HCT116 (cell line): ENCODE data around the gene AHSP. TPM values are rescaled to one million over a fixed set of nuclear protein-coding genes. Genes with fewer than 3 reads are reported as not detected.

Experiments
- ATAC-seq: fragments of 200-7000 bp; cut with Tn5 transposase; 2 replicates; pipeline ENCODE4 v1.9.1; 2020; ENCODE audit warnings: mild to moderate bottlenecking, moderate library complexity
- BruUV-seq: library from RNA; stranded (reverse); fragments of 400-500 nt; replicated peaks from 2 replicates; lab custom pipeline; 2021; lab: Mats Ljungman, UMichigan
- CTCF ChIA-PET: fragments of 300-600 bp; sonication (Branson Sonifier 250); formaldehyde crosslinking; loops from one replicate; lab custom pipeline; 2021; ENCODE audit warnings: antibody characterized with exemption; lab: Charles Lee
- POLR2A ChIA-PET: fragments of 300-600, 350-600 bp; sonication (Branson Sonifier 250); formaldehyde crosslinking; loops from one replicate; lab custom pipeline; 2021; ENCODE audit warnings: antibody characterized with exemption; lab: Charles Lee
- RAD21 ChIA-PET, 2 experiments: fragments of 300-600 bp; sonication (Branson Sonifier 250); formaldehyde crosslinking; loops; one replicate each; lab custom pipeline; 2023; ENCODE audit warnings: low total read pairs in 2 of 2; ENCODE audit not compliant: uncharacterized antibody in 2 of 2, unreplicated experiment in 2 of 2, low non-redundant PET in 1 of 2; lab: Charles Lee
- DNase-seq: peaks from one replicate; pipeline ENCODE4 v3.0.0-alpha.2; 2010; ENCODE audit warnings: low read depth, low spot score
- H2AFZ ChIP-seq: fragments of 200-600 bp; shearing (Covaris generic), sonication (generic); 2 replicates; pipeline ENCODE4 v1.6.1; 2017; ENCODE audit warnings: low read depth, mixed run types, mixed read lengths, antibody characterized with exemption, low read length; ENCODE audit not compliant: poor library complexity, severe bottlenecking
- H3K27ac ChIP-seq: 2 replicates; pipeline ENCODE4 v1.5.1; 2012; ENCODE audit warnings: low read depth, low read length
- H3K27me3 ChIP-seq: fragments of 200-600 bp; sonication (generic); 2 replicates; pipeline ENCODE4 v1.6.1; 2016; ENCODE audit warnings: mixed run types, low read length, mixed read lengths; ENCODE audit not compliant: insufficient read depth
- H3K36me3 ChIP-seq, 2 experiments: fragments of 200-500 bp in 1 of 2; fragments of 200-600 bp in 1 of 2; sonication (Bioruptor generic) in 1 of 2; sonication (generic) in 1 of 2; 2 replicates each; pipeline versions ENCODE4 v1.5.1 to v1.6.1; 2014 to 2016; ENCODE audit warnings: low read length in 2 of 2, inconsistent platforms in 1 of 2, mixed read lengths in 1 of 2, mixed run types in 1 of 2; ENCODE audit not compliant: insufficient read depth in 2 of 2, control insufficient read depth in 1 of 2
- H3K4me1 ChIP-seq, 2 experiments: fragments of 200-600 bp in 1 of 2; sonication (generic) in 1 of 2; 2 replicates each; pipeline versions ENCODE4 v1.5.1 to v1.6.1; 2012 to 2017; ENCODE audit warnings: low read length in 2 of 2, inconsistent platforms in 1 of 2, mild to moderate bottlenecking in 1 of 2, mixed read lengths in 1 of 2, mixed run types in 1 of 2, moderate library complexity in 1 of 2; ENCODE audit not compliant: insufficient read depth in 2 of 2, control insufficient read depth in 1 of 2
- H3K4me2 ChIP-seq: fragments of 200-600 bp; sonication (generic); 2 replicates; pipeline ENCODE4 v1.6.1; 2017; ENCODE audit warnings: mixed run types, low read length, mixed read lengths
- H3K4me3 ChIP-seq, 2 experiments: fragments of 200-600 bp in 1 of 2; sonication (generic) in 1 of 2; replicated peaks in 1 of 2; 2 replicates each; pipeline ENCODE4 v1.5.1; 2011 to 2016; ENCODE audit warnings: low read length in 2 of 2, control low read depth in 1 of 2, low read depth in 1 of 2, mild to moderate bottlenecking in 1 of 2, mixed read lengths in 1 of 2, mixed run types in 1 of 2
- H3K79me2 ChIP-seq: fragments of 200-600 bp; sonication (generic); 2 replicates; pipeline ENCODE4 v1.6.1; 2017; ENCODE audit warnings: mild to moderate bottlenecking, mixed run types, low read length, moderate library complexity, mixed read lengths; ENCODE audit not compliant: insufficient read depth
- H3K9ac ChIP-seq: fragments of 200-600 bp; sonication (generic); 2 replicates; pipeline ENCODE4 v1.6.1; 2016; ENCODE audit warnings: low read length, mixed read lengths
- H3K9me2 ChIP-seq: fragments of 200-600 bp; sonication (generic), shearing (Covaris generic); 2 replicates; pipeline ENCODE4 v1.6.1; 2017; ENCODE audit warnings: mixed run types, mild to moderate bottlenecking, moderate library complexity; ENCODE audit not compliant: insufficient read depth
- H3K9me3 ChIP-seq, 2 experiments: fragments of 200-500 bp in 1 of 2; fragments of 200-600 bp in 1 of 2; sonication (Bioruptor generic) in 1 of 2; sonication (generic) in 1 of 2; 2 replicates each; pipeline ENCODE4 v1.6.1; 2014 to 2017; ENCODE audit warnings: low read length in 2 of 2, mixed read lengths in 2 of 2, inconsistent platforms in 1 of 2, low read depth in 1 of 2, mild to moderate bottlenecking in 1 of 2, mixed run types in 1 of 2, moderate library complexity in 1 of 2; ENCODE audit not compliant: control insufficient read depth in 1 of 2, insufficient read depth in 1 of 2
- H4K20me1 ChIP-seq: fragments of 200-600 bp; sonication (generic), shearing (Covaris generic); 2 replicates; pipeline ENCODE4 v1.6.1; 2017; ENCODE audit warnings: mixed run types, mild to moderate bottlenecking, moderate library complexity; ENCODE audit not compliant: insufficient read depth
- CEBPB ChIP-seq: IDR thresholded peaks from 2 replicates; pipeline ENCODE4 v1.6.1; 2012; ENCODE audit warnings: low read depth
- EGR1 ChIP-seq: IDR thresholded peaks from 2 replicates; pipeline ENCODE4 v1.6.1; 2012; ENCODE audit warnings: low read depth
- ELF1 ChIP-seq: IDR thresholded peaks from 2 replicates; pipeline ENCODE4 v1.6.1; 2012; ENCODE audit warnings: low read depth, borderline replicate concordance
- FOSL1 ChIP-seq: IDR thresholded peaks from 2 replicates; pipeline ENCODE4 v1.6.1; 2012; ENCODE audit warnings: low read depth
- POLR2A ChIP-seq: IDR thresholded peaks from 2 replicates; pipeline ENCODE4 v1.7.0; 2011; ENCODE audit warnings: borderline replicate concordance; ENCODE audit not compliant: insufficient read depth, insufficient read length; ENCODE audit errors: extremely low read depth
- RAD21 ChIP-seq: IDR thresholded peaks from 2 replicates; pipeline ENCODE4 v1.6.1; 2012; ENCODE audit warnings: low read depth, mild to moderate bottlenecking
- SIN3A ChIP-seq: IDR thresholded peaks from 2 replicates; pipeline ENCODE4 v1.6.1; 2012; ENCODE audit warnings: low read depth
- SP1 ChIP-seq: IDR thresholded peaks from 2 replicates; pipeline ENCODE4 v1.6.1; 2012; ENCODE audit warnings: low read depth
- SRF ChIP-seq: IDR thresholded peaks from 2 replicates; pipeline ENCODE4 v1.6.1; 2012; ENCODE audit warnings: low read depth
- TCF7L2 ChIP-seq: IDR thresholded peaks from 2 replicates; pipeline ENCODE4 v1.7.0; 2011; ENCODE audit warnings: borderline replicate concordance, inconsistent platforms; ENCODE audit not compliant: insufficient read depth, insufficient read length; ENCODE audit errors: extremely low read depth
- ZFX ChIP-seq: fragments of 450-650 bp; IDR thresholded peaks from 2 replicates; pipeline ENCODE4 v1.6.1; 2017
- ZNF274 ChIP-seq: fragments of 200-500 bp; sonication (Bioruptor generic); IDR thresholded peaks from 2 replicates; pipeline ENCODE4 v1.6.1; 2014; ENCODE audit warnings: mild to moderate bottlenecking, low read depth, low read length, inconsistent platforms
- intact Hi-C: fragments of 100-400 bp; cut with micrococcal nuclease; formaldehyde crosslinking; loops from 2 replicates; pipeline ENCODE4 v1.10.0; 2022
- total RNA-seq: library from RNA; stranded (reverse); gene quantifications from one replicate; pipeline ENCODE4 v1.2.1, GENCODE V29; 2021; ENCODE audit not compliant: unreplicated experiment
- TF ChIP-seq, protein P1 (sequence below): IDR thresholded peaks from 2 replicates; pipeline ENCODE4 v1.6.1; 2012; ENCODE audit warnings: low read depth
- TF ChIP-seq, protein P2 (sequence below): IDR thresholded peaks from 2 replicates; pipeline ENCODE4 v1.6.1; 2012
- TF ChIP-seq, protein P3 (sequence below): IDR thresholded peaks from 2 replicates; pipeline ENCODE4 v1.6.1; 2012
- TF ChIP-seq, protein P4 (sequence below): IDR thresholded peaks from 2 replicates; pipeline ENCODE4 v1.6.1; 2011; ENCODE audit warnings: mild to moderate bottlenecking, low read length, moderate library complexity; ENCODE audit not compliant: insufficient replicate concordance; ENCODE audit errors: extremely low read depth
- TF ChIP-seq, protein P5 (sequence below), 3 experiments: fragments of 200-600 bp in 1 of 3; sonication (generic) in 1 of 3; IDR thresholded peaks in 2 of 3; conservative IDR thresholded peaks in 1 of 3; 2 replicates each; pipeline ENCODE4 v1.5.1; 2012 to 2017; ENCODE audit warnings: low read depth in 2 of 3, low read length in 2 of 3, antibody characterized with exemption in 1 of 3, borderline replicate concordance in 1 of 3, control low read depth in 1 of 3, mild to moderate bottlenecking in 1 of 3, mixed read lengths in 1 of 3, mixed run types in 1 of 3, moderate library complexity in 1 of 3; ENCODE audit not compliant: insufficient read depth in 1 of 3

Gene AHSP
- total RNA-seq, 1 experiment from 2014 or later: not detected

DNA sequence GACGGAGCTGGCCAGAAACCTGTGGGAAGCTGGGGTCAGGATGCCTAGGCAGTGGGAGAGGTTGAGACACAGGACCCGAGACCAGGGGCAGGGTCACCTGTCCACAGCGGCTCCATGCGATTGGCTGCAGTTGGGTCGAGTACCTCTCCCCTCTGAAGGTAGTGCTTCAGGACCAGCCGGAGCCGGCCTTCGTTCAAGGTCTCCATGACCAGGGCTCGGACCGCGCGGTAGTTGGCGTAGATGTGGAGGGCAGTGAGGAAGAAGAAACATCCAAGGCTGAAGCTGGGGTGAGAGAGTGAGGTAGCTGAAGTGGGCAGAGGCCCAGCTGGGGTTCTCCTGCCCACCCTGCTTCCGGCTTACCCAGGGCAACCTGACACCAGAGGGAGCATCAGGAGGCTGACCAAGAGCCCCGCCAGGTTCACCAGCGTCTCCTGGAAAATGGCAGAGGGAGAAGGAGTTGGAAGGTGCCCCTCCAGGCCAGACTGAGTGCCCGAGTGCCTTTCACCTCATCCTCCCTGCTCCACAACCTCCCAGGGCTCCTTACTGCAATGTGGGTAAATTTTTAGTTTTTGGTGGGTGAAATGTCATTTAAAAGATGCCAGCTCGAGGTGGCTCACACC lies 34.1 kb upstream of the AHSP start (continued):
- TF ChIP-seq, protein P1, sequence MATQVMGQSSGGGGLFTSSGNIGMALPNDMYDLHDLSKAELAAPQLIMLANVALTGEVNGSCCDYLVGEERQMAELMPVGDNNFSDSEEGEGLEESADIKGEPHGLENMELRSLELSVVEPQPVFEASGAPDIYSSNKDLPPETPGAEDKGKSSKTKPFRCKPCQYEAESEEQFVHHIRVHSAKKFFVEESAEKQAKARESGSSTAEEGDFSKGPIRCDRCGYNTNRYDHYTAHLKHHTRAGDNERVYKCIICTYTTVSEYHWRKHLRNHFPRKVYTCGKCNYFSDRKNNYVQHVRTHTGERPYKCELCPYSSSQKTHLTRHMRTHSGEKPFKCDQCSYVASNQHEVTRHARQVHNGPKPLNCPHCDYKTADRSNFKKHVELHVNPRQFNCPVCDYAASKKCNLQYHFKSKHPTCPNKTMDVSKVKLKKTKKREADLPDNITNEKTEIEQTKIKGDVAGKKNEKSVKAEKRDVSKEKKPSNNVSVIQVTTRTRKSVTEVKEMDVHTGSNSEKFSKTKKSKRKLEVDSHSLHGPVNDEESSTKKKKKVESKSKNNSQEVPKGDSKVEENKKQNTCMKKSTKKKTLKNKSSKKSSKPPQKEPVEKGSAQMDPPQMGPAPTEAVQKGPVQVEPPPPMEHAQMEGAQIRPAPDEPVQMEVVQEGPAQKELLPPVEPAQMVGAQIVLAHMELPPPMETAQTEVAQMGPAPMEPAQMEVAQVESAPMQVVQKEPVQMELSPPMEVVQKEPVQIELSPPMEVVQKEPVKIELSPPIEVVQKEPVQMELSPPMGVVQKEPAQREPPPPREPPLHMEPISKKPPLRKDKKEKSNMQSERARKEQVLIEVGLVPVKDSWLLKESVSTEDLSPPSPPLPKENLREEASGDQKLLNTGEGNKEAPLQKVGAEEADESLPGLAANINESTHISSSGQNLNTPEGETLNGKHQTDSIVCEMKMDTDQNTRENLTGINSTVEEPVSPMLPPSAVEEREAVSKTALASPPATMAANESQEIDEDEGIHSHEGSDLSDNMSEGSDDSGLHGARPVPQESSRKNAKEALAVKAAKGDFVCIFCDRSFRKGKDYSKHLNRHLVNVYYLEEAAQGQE: no peak
- TF ChIP-seq SIN3A: no peak
- TF ChIP-seq ZNF274: no peak
- TF ChIP-seq, protein P2, sequence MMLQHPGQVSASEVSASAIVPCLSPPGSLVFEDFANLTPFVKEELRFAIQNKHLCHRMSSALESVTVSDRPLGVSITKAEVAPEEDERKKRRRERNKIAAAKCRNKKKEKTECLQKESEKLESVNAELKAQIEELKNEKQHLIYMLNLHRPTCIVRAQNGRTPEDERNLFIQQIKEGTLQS: no peak

DNA sequence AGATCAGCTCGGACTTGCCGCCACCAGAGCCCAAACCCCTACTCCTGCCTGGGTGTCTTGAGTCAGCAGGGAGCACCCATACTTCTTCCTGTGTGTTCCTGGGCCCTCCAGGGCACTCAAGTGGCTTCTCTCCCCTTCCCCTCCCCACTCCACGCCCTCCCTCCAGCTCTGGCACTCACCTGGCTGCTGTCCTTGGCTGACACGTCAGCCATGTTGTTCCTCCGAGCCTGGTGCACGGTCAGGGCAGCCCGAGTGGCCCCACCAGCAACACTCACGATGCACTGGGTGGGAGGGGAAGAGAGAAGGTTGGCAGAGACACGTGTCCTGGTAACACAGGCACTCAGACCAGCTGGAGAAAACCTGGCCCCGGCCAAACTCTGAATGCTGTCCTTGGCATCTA lies 31.0 kb upstream of the AHSP start:
- Histone ChIP-seq H3K9me3 (no peaks in the 10 kb centered on the region), H4K20me1 (no peaks in the 10 kb centered on the region), H3K79me2 (no peaks in the 10 kb centered on the region), H3K27me3 (no peaks in the 10 kb centered on the region), H2AFZ (no peak overlapping the region), H3K4me1 (no peaks in the 10 kb centered on the region), H3K27ac (no peak overlapping the region), H3K4me3 (no peak overlapping the region), H3K36me3 (peaks cover 5 to 10% of the 10 kb centered on the region in 2 experiments; a peak in 3 of 4 replicates), H3K9ac (no peak overlapping the region), H3K4me2 (no peak overlapping the region), H3K9me2 (no peaks in the 10 kb centered on the region)
- DNase-seq: no peak
- ChIA-PET POLR2A (no interaction called here), CTCF (no interaction called here), RAD21 (no interaction called here)
- intact Hi-C loops: no loop called here
- ATAC-seq: no peak
- BruUV-seq: no TSS peak
- TF ChIP-seq ZFX (no peak), RAD21 (no peak), CEBPB (no peak), SRF (no peak), ELF1 (no peak), POLR2A (no peak), TCF7L2 (no peak), EGR1 (no peak), FOSL1 (no peak), SP1 (no peak)
- TF ChIP-seq, protein P3, sequence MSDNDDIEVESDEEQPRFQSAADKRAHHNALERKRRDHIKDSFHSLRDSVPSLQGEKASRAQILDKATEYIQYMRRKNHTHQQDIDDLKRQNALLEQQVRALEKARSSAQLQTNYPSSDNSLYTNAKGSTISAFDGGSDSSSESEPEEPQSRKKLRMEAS: no peak
- TF ChIP-seq, protein P4, sequence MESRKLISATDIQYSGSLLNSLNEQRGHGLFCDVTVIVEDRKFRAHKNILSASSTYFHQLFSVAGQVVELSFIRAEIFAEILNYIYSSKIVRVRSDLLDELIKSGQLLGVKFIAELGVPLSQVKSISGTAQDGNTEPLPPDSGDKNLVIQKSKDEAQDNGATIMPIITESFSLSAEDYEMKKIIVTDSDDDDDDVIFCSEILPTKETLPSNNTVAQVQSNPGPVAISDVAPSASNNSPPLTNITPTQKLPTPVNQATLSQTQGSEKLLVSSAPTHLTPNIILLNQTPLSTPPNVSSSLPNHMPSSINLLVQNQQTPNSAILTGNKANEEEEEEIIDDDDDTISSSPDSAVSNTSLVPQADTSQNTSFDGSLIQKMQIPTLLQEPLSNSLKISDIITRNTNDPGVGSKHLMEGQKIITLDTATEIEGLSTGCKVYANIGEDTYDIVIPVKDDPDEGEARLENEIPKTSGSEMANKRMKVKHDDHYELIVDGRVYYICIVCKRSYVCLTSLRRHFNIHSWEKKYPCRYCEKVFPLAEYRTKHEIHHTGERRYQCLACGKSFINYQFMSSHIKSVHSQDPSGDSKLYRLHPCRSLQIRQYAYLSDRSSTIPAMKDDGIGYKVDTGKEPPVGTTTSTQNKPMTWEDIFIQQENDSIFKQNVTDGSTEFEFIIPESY: no peak
- TF ChIP-seq, protein P2: no peak
- TF ChIP-seq, protein P5, sequence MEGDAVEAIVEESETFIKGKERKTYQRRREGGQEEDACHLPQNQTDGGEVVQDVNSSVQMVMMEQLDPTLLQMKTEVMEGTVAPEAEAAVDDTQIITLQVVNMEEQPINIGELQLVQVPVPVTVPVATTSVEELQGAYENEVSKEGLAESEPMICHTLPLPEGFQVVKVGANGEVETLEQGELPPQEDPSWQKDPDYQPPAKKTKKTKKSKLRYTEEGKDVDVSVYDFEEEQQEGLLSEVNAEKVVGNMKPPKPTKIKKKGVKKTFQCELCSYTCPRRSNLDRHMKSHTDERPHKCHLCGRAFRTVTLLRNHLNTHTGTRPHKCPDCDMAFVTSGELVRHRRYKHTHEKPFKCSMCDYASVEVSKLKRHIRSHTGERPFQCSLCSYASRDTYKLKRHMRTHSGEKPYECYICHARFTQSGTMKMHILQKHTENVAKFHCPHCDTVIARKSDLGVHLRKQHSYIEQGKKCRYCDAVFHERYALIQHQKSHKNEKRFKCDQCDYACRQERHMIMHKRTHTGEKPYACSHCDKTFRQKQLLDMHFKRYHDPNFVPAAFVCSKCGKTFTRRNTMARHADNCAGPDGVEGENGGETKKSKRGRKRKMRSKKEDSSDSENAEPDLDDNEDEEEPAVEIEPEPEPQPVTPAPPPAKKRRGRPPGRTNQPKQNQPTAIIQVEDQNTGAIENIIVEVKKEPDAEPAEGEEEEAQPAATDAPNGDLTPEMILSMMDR (IDR thresholded peaks at IDR 0.05 in 2 of 3, conservative IDR thresholded peaks at IDR 0.05 in 1 of 3; ENCODE audit: borderline replicate concordance in 1 of 3, insufficient read depth in 1 of 3, low read depth in 2 of 3, low read length in 2 of 3): no peak
